SK-N-MC (cell line): Measurements from ENCODE around the gene GIMAP5.

Source experiments
- DNase-seq: peaks from one replicate; pipeline ENCODE4 v3.0.0-alpha.2; 2011; ENCODE audit warnings: low read depth, low spot score
- H3K27ac ChIP-seq: fragments of 200-600 bp; sonication (generic); 2 replicates; pipeline ENCODE4 v1.5.1; 2016; ENCODE audit warnings: mixed run types
- H3K36me3 ChIP-seq: fragments of 200-600 bp; sonication (generic); 2 replicates; pipeline ENCODE4 v1.6.1; 2017; ENCODE audit warnings: antibody characterized with exemption, low read length, mixed read lengths; ENCODE audit not compliant: insufficient read depth
- H3K4me3 ChIP-seq: fragments of 200-600 bp; sonication (generic); 2 replicates; pipeline ENCODE4 v1.5.1; 2016
- H3K9ac ChIP-seq: fragments of 200-600 bp; sonication (generic); 2 replicates; pipeline ENCODE4 v1.8.0; 2017; ENCODE audit warnings: mixed run types, mixed read lengths; ENCODE audit not compliant: insufficient read length
- H3K9me3 ChIP-seq: fragments of 200-600 bp; sonication (generic); 2 replicates; pipeline ENCODE4 v1.6.1; 2017; ENCODE audit warnings: low read depth, mild to moderate bottlenecking, antibody characterized with exemption, low read length, moderate library complexity, mixed read lengths
- EZH2 ChIP-seq: fragments of 200-600 bp; sonication (generic); IDR thresholded peaks from one replicate; pipeline ENCODE4 v1.6.1; 2017; ENCODE audit warnings: antibody characterized with exemption
- FOXP2 ChIP-seq: optimal IDR thresholded peaks from 2 replicates; pipeline ENCODE3; 2011; ENCODE audit warnings: mild to moderate bottlenecking, moderate library complexity; ENCODE audit not compliant: insufficient read depth; ENCODE audit errors: extremely low read length, control extremely low read depth
- POLR2AphosphoS5 ChIP-seq: IDR thresholded peaks from 2 replicates; pipeline ENCODE4 v1.6.1; 2012; ENCODE audit warnings: mild to moderate bottlenecking, low read depth, low read length, borderline replicate concordance

GIMAP5 gene

DNA sequence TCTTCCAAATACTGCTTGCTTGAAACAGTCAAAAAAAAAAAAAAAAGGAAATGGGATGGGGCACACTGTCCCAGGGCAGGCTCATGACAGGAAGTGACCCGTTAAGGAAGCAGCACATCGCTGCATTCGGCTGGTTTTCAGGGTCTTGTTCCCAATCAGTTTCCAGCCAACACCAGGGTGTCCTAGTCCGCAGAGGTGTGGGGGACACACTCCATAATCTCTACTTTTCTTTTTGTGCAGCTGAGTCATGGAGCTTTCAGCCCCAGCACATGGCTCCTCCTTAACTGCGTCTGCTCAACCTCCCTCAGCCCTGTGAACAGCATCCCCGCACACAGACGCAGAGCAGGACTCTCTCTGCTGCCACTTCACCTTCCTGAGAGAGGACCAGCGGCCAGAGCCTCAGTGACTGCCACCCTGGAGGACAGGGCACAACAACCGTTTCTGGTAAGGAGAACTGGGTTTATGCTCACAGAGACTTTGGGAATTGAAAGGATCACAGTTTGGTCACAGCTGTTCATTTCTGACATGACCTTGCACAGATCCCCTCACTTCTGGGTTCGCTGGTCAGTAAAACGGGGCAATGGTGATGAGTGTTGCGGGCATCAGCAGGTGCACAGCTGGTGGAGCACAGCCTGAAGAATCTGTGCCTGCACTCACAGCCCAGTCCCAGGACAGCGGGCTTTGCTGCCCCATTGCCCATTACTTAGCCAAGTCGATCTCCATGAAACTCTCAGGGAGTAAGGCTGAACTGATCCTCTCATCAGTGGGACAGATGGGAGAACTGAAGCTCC, at the start of gene GIMAP5:
TSS of gene GIMAP5 (plus strand) at position 154 of the 791 bp plus-strand sequence. CDS start 3,467 bp downstream, outside the sequence.
- TF ChIP-seq FOXP2: no peak
- no peak for TF ChIP-seq EZH2
- TF ChIP-seq POLR2AphosphoS5: no peak
- Histone ChIP-seq H3K9ac (no peak within 1 kb of the TSS), H3K27ac (no peak within 1 kb of the TSS), H3K4me3 (no peak within 1 kb of the TSS), H3K9me3 (no peaks in the 10 kb centered on the region), H3K36me3 (no peaks in the 10 kb centered on the region)
- DNase-seq: no peak

DNA sequence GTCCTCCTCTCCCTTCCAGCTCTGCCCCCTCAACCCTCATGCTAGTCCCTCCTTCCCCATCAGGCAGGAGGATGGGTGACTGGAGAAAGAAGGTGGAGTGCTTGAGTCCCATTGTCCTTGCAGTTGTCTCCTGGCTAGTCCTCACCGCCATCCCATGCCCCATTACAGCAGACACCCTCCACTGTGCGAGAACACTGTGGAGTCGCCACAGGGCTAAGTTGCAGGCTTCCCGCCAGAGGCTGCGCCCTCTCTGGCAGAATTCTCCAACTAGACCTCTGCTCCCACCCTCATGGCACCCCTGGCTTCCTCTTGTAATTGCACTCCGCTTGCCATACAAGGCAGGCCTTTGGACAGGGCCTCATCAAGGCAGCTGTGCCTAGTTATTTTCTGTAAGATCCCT, 48.6 kb upstream of the GIMAP5 start:
- no peaks in the 10 kb centered on the region for H3K9me3 ChIP-seq
- no peak overlapping the region for H3K4me3 ChIP-seq
- TF ChIP-seq POLR2AphosphoS5 (no peak), FOXP2 (no peak), EZH2 (no peak)
- H3K36me3 ChIP-seq: no peaks in the 10 kb centered on the region
- H3K27ac ChIP-seq: no peak overlapping the region
- H3K9ac ChIP-seq: no peak overlapping the region
- no peak for DNase-seq

DNA sequence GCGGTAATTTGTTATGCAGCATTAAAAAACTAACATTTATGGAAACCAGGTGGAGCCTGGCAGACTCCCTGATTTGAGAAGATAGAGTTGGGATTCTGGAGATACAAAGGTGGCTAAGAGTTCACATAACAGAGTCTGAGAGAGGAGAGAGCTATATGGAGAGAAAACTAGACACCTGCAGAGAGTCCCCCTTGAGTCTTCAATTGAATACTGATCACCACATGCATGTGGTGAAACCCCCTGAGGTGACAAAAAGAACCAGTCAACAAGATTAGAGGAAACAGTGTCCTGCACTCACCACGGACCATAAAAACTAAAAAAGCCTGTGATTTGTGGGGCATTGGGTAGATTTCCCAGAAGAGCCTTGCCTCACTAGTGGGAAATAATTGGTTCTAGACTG, 41.6 kb upstream of the GIMAP5 start:
- no peaks in the 10 kb centered on the region; the same call in 1 of the 2 replicates for H3K9me3 ChIP-seq
- H3K9ac ChIP-seq: no peak overlapping the region
- H3K4me3 ChIP-seq: no peak overlapping the region
- DNase-seq: no peak
- no peaks in the 10 kb centered on the region for H3K36me3 ChIP-seq
- H3K27ac ChIP-seq: no peak overlapping the region
- TF ChIP-seq POLR2AphosphoS5 (no peak), FOXP2 (no peak), EZH2 (no peak)

DNA sequence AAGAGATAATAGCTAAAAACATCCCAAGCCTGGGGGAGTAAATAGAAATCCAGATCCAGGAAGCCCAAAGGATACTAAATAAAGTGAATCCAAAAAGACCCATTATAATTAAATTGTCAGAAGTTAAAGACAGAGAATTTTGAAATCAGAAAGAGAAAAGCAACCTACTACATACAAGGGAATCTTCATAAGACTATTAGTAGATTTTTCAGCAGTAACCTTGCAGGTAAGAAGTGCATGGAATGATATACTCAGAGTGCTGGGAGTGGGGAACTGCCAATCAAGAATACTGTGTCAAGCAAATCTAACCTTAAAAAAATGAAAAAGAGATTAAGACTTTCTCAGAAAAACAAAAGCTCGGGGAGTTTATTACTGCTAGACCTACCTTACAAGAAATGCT, 34.0 kb upstream of the GIMAP5 start:
- TF ChIP-seq POLR2AphosphoS5: no peak
- no peak for TF ChIP-seq EZH2
- TF ChIP-seq FOXP2: no peak
- H3K4me3 ChIP-seq: no peak overlapping the region
- no peak overlapping the region for H3K27ac ChIP-seq
- H3K9ac ChIP-seq: no peak overlapping the region
- DNase-seq: no peak
- H3K9me3 ChIP-seq: no peaks in the 10 kb centered on the region
- no peaks in the 10 kb centered on the region for H3K36me3 ChIP-seq

DNA sequence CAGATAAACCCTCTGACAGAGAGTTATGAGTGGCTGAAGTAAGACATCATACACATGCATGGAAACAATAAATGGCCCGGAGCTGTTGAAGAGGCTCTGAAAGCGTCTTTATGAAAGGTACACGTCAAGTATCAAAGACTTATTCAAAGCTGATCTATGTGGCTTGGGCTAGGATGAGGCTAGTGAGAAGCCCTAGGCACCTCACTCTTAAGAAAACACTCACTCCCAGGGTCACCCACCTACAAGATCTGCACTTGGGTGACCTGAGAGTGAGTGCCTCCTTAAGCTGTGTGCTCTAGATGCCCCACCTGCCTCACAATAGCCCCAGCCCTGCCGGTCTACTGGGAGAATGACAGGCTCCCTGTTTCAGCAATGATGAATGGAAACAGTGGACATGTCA, 21.9 kb upstream of the GIMAP5 start:
- no peak for DNase-seq
- no peaks in the 10 kb centered on the region for H3K36me3 ChIP-seq
- no peak overlapping the region for H3K27ac ChIP-seq
- no peaks in the 10 kb centered on the region for H3K9me3 ChIP-seq
- no peak for TF ChIP-seq EZH2
- no peak overlapping the region for H3K9ac ChIP-seq
- H3K4me3 ChIP-seq: no peak overlapping the region

DNA sequence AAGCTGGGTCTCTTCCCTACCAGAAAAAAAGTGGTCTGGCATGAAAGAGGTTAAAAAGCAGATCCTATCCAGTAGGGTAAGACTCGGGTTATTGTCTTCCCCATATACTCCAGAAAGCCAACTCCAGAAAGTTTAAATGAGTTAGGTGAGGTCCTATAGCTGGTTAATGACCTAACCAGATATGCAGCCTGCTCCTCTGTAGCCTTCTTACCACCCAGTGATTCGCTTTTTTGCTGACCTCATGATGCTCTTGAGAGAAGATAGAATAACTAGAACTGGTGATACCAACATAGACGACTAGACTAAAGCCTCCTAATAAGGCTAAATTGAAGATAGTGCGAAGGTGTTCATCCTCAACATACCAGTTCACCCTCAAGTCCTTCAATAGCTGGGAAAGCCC, 21.5 kb upstream of the GIMAP5 start:
- TF ChIP-seq EZH2: no peak
- no peak for TF ChIP-seq FOXP2
- TF ChIP-seq POLR2AphosphoS5: no peak
- Histone ChIP-seq H3K36me3 (no peaks in the 10 kb centered on the region), H3K4me3 (no peak overlapping the region), H3K9ac (no peak overlapping the region), H3K9me3 (no peaks in the 10 kb centered on the region), H3K27ac (no peak overlapping the region)
- DNase-seq: no peak

DNA sequence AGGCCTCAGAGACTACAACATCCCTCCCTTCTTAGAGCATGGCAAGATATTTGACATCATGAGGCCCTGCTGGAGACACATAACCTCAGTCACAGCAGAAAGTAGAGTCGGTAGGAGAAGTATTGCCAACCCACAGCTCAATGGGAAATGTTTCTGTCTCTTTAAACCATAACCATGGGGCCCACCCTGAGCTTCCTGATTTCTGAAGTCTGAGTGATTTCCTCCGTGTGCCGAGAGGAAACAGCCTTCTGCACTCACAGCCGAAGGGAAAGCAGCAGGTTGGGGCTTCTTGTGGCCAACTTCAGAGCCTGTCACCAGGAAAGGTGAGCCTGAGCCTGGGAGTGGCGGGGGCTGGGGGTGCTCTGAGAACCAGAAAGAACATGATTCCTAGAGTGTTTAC, 20.9 kb upstream of the GIMAP5 start, which contains the start of gene GIMAP1:
TSS of gene GIMAP1 (plus strand) at position 246 of the 400 bp plus-strand sequence. CDS start 2,435 bp downstream, outside the sequence.
- no peak within 1 kb of the TSS for H3K27ac ChIP-seq
- no peak within 1 kb of the TSS for H3K4me3 ChIP-seq
- TF ChIP-seq EZH2: no peak
- TF ChIP-seq FOXP2: no peak
- TF ChIP-seq POLR2AphosphoS5: no peak
- no peak within 1 kb of the TSS for H3K9ac ChIP-seq
- no peaks in the 10 kb centered on the region for H3K36me3 ChIP-seq
- no peak for DNase-seq
- H3K9me3 ChIP-seq: no peaks in the 10 kb centered on the region

DNA sequence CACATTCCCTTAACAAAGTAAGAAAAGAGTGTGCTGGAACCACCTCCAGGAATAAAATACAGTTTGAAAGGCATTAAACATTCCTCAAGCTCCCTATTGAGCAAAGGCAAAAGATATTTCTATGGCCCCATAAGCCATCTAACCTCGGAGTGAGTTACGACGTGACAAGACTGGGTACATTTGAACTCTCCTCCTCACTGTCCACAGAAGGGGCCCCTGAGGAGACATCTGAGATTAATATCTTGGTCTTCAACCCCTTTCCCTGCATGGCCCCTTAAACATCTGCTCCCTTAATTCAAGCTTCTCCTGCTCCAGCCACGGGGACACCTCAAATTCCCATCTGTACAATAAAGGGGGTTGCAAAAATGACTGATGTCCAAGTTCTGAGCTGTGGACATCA, 20.3 kb upstream of the GIMAP5 start:
- no peak for DNase-seq
- H3K36me3 ChIP-seq: no peaks in the 10 kb centered on the region
- H3K9me3 ChIP-seq: no peaks in the 10 kb centered on the region
- no peak overlapping the region for H3K4me3 ChIP-seq
- H3K27ac ChIP-seq: no peak overlapping the region
- H3K9ac ChIP-seq: no peak overlapping the region
- TF ChIP-seq EZH2 (no peak), POLR2AphosphoS5 (no peak), FOXP2 (no peak)

DNA sequence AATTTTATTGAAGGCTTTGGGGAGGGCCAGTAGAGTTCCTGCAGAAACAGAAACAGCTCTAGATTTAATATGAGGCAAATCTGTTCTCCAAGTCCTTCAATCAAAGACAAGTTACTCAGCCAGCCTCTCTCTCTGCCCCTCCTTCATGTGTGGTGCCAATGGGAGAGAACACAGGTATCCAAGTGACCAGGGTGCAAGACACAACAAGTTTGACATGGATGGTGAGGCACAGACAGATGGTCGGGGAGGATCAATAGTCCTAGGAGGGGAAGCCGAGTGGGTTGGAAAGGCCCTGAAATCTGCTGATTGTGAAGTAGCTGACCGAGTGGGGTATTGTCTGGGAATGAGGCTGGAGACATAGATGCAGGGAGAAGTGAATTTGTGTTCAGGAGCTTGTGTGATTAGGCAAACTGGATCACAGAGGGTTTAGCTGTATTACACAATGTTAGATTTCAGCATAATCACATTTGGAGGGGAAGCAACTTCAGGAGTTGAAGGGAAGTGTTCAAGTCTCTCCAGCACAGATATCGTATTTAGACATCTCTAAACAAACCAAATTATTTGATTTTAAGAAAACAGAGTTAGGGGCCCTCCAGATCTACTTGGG, 19.3 kb upstream of the GIMAP5 start:
- Histone ChIP-seq H3K9ac (no peak overlapping the region), H3K9me3 (no peaks in the 10 kb centered on the region), H3K4me3 (no peak overlapping the region), H3K27ac (no peak overlapping the region), H3K36me3 (no peaks in the 10 kb centered on the region)
- TF ChIP-seq FOXP2 (no peak), EZH2 (no peak), POLR2AphosphoS5 (no peak)
- DNase-seq: no peak

DNA sequence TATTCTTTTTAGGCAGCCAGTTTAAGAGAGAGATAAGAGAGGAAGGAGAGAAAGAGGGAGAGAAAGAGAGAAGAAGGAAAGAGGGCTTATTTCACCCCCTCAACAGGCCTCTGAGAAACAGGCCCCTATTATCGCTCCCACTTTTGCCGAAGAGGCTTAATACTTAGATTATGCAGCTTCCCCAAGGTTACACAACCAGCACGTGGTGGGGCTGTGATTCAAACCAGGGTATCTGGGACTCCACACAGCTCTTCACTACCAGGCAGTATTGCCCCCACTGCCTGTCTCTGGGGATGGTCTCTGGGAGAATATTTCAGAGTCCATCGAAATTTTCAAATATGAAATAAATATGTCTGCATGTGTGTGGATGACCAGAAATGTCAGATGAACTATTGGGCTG, 17.8 kb upstream of the GIMAP5 start:
- H3K4me3 ChIP-seq: no peak overlapping the region
- DNase-seq: no peak

More for the DNA sequence above, 17.8 kb upstream of the GIMAP5 start:
- no peaks in the 10 kb centered on the region for H3K9me3 ChIP-seq
- TF ChIP-seq POLR2AphosphoS5 (no peak), FOXP2 (no peak)
- no peaks in the 10 kb centered on the region for H3K36me3 ChIP-seq
- no peak overlapping the region for H3K27ac ChIP-seq
- H3K9ac ChIP-seq: no peak overlapping the region
